NCI-H2227 (cell line): ENCODE data around the gene PIK3R5.
"Not testable (repeated sequence)": the region's sequence is repeated elsewhere in the genome, so short reads cannot be mapped to it uniquely, and the experiment has no call there.

Source experiments
- DNase-seq: peaks from one replicate; lab custom pipeline; 2025; ENCODE audit not compliant: unreplicated experiment; lab: John Stamatoyannopoulos, UW

The PIK3R5 gene

GRCh38 chr17:8965394-8966168, at the start of gene PIK3R5:
PIK3R5 (minus strand) TSS chr17:8965707; CDS start chr17:8911494, 54,213 bp downstream.
- DNase-seq: peak; percentile 31

GRCh38 chr17:9011001-9011400, 45.5 kb upstream of the PIK3R5 start:
- DNase-seq: no peak

- no peak for DNase-seq
Observed at GRCh38 chr17:9009737-9010136, 44.2 kb upstream of the PIK3R5 start.

- DNase-seq: no peak
Observed at GRCh38 chr17:9009096-9009495, 43.6 kb upstream of the PIK3R5 start.

GRCh38 chr17:9007052-9007714, 41.7 kb upstream of the PIK3R5 start:
- no peak for DNase-seq

GRCh38 chr17:9006175-9006767, 40.8 kb upstream of the PIK3R5 start:
- DNase-seq: no peak

- no peak for DNase-seq
Observed at GRCh38 chr17:9004961-9005285, 39.4 kb upstream of the PIK3R5 start.

GRCh38 chr17:9004132-9004960, 38.8 kb upstream of the PIK3R5 start:
- DNase-seq: no peak

GRCh38 chr17:9003355-9004131, 38.0 kb upstream of the PIK3R5 start:
- DNase-seq: peak; percentile 5

GRCh38 chr17:9002606-9003354, 37.3 kb upstream of the PIK3R5 start:
- DNase-seq: peak; percentile 13

- no peak for DNase-seq
Observed at GRCh38 chr17:9002227-9002605, 36.7 kb upstream of the PIK3R5 start.

- no peak for DNase-seq
Observed at GRCh38 chr17:9001559-9001958, 36.1 kb upstream of the PIK3R5 start.

GRCh38 chr17:8997994-8998628, 32.6 kb upstream of the PIK3R5 start:
- peak; percentile 59 for DNase-seq

GRCh38 chr17:8995711-8996110, 30.2 kb upstream of the PIK3R5 start:
- no peak for DNase-seq

GRCh38 chr17:8994319-8994718, 28.8 kb upstream of the PIK3R5 start:
- peak; percentile 43 for DNase-seq

GRCh38 chr17:8991514-8992285, 26.2 kb upstream of the PIK3R5 start:
- peak; percentile 36 for DNase-seq

GRCh38 chr17:8988263-8988935, 22.9 kb upstream of the PIK3R5 start:
- DNase-seq: not testable (repeated sequence)

- no peak for DNase-seq
Observed at GRCh38 chr17:8986295-8986694, 20.8 kb upstream of the PIK3R5 start.
